Measurements from ENCODE around the gene PCARE.

DNA sequence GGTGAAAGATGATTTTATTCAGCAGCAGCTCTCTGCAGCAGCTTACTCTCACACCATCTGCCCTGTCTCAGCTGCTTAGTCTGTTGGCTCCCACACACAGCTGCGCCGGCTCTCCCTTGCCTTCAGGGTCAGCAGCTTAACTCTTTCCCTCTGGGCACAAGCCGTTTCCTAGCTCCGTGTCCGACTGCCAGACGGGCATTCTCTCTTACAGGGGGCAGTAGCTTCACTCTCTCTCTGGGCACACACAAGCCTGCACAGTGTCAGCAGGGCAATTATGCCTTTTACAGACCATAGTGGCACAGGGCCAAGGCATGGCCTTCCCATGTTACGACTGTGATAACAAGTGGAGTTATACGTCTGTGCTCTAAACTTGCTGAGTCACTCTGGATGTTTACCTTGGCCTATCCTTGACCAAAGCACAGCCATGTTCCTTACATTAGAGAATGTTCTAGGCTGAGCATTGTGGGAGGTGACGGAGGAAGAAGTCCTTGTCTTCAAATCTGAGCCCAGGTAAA is 31.7 kb downstream of the PCARE start:
- TF ChIP-seq, protein P1, sequence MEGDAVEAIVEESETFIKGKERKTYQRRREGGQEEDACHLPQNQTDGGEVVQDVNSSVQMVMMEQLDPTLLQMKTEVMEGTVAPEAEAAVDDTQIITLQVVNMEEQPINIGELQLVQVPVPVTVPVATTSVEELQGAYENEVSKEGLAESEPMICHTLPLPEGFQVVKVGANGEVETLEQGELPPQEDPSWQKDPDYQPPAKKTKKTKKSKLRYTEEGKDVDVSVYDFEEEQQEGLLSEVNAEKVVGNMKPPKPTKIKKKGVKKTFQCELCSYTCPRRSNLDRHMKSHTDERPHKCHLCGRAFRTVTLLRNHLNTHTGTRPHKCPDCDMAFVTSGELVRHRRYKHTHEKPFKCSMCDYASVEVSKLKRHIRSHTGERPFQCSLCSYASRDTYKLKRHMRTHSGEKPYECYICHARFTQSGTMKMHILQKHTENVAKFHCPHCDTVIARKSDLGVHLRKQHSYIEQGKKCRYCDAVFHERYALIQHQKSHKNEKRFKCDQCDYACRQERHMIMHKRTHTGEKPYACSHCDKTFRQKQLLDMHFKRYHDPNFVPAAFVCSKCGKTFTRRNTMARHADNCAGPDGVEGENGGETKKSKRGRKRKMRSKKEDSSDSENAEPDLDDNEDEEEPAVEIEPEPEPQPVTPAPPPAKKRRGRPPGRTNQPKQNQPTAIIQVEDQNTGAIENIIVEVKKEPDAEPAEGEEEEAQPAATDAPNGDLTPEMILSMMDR (IDR thresholded peaks at IDR 0.05) = no peak
- TF ChIP-seq POLR2A (IDR thresholded peaks at IDR 0.05) = no peak

Measured in prostate gland (tissue), 2 donors.